Psoas muscle (tissue), 8 donors: ENCODE data around the gene TMEM213. TPM values are rescaled to one million over a fixed set of nuclear protein-coding genes. Genes with fewer than 3 reads are reported as not detected.

Source experiments
- ATAC-seq, 4 donors: fragments of 200-7000 bp; cut with Tn5 transposase; one replicate each; pipeline ENCODE4 v1.9.1; 2020; ENCODE audit warnings: moderate library complexity in 3 of 4, mild to moderate bottlenecking in 2 of 4
- DNase-seq, 2 donors: peaks; one replicate each; pipeline ENCODE4 v3.0.0-alpha.2; 2020
- H3K27ac ChIP-seq: fragments of 200-600 bp; one replicate; pipeline ENCODE4 v1.8.0; 2022
- H3K27me3 ChIP-seq, 3 donors: fragments of 200-600 bp in 1 of 3; one replicate each; pipeline versions ENCODE4 v1.6.1 to v1.8.0; 2013 to 2022; ENCODE audit warnings: low read length in 2 of 3, mild to moderate bottlenecking in 2 of 3, moderate library complexity in 1 of 3; ENCODE audit not compliant: insufficient read depth in 3 of 3
- H3K36me3 ChIP-seq, 2 donors: fragments of 200-600 bp in 1 of 2; one replicate each; pipeline versions ENCODE4 v1.6.1 to v1.8.0; 2013 to 2022; ENCODE audit warnings: low read depth in 1 of 2, mild to moderate bottlenecking in 1 of 2, moderate library complexity in 1 of 2; ENCODE audit not compliant: insufficient read depth in 1 of 2
- H3K4me1 ChIP-seq: fragments of 200-600 bp; one replicate; pipeline ENCODE4 v1.8.0; 2022
- H3K4me3 ChIP-seq: fragments of 200-600 bp; one replicate; pipeline ENCODE4 v1.8.0; 2022; ENCODE audit warnings: mild to moderate bottlenecking
- H3K9me3 ChIP-seq: fragments of 200-600 bp; one replicate; pipeline ENCODE4 v1.8.0; 2022
- whole genome bisulfite sequencing, 3 donors: extraction: QIAGEN DNeasy Blood & Tissue Kit; methylation state at CpG; one replicate each; pipeline versions ENCODE4 v1.1.6 to v1.1.7; 2013; 5-methylcytosine and 5-hydroxymethylcytosine counted together
- intact Hi-C, 2 donors: fragments of 100-400 bp; cut with DNase I; formaldehyde crosslinking; loops; one replicate each; pipeline versions ENCODE4 v1.11.0 to v1.14.2; 2022
- polyA plus RNA-seq, 3 donors: library from polyadenylated mRNA; stranded (reverse); fragments of 200-250 nt; gene quantifications; one replicate each; pipeline ENCODE4 v1.2.3, GENCODE V29; 2013
- total RNA-seq, 4 donors: library from RNA; stranded (reverse); fragmentation: NEBNext Ultra II Directional in 2 of 4; extraction: Animal tissue kit (Norgen Biotek cat#: 25700) in 2 of 4; gene quantifications; one replicate each; pipeline versions ENCODE4 v1.2.1 to v1.2.4, GENCODE V29; 2021 to 2023
- TF ChIP-seq, protein P1 (sequence below): fragments of 200-600 bp; IDR thresholded peaks from one replicate; pipeline ENCODE4 v1.8.0; 2022; ENCODE audit warnings: antibody characterized with exemption
- donor health status: healthy with polysubstance abuse.
- donor health status: DM: no; HTN: no; CAD: no; lungs with moderate emphysema.
- donor health status: Bipolar disorder and iron deficiency.
- donor health status: healthy.
- donor health status: DM: yes; HTN: yes; CAD: no.
- donor health status: DM: no; HTN: no; CAD: no.
- donor health status: DM: no; HTN: no; CAD: no.
- donor health status: DM: yes; HTN: yes; CAD: no.

Gene TMEM213
- total and polyA plus RNA-seq, 7 donors: not detected

DNA sequence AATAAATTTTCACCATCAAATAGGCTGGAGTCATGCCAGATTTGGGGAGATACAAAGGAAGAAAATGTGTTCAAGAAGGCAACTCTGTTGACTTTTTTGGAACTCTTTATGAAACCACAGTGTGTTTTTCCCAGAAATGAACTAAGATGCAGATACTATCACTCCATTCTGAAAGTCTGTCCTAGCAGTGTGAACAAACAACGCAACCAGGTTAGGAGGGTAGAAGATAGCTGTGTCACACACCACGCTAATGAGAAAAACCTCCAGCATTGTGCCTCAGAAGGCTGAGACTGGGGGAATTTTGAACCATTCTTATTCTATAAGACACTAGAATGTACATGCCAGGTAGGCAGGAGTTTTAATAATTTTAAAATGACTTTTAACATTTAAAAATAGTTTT, 16.2 kb downstream of the TMEM213 start:
- ATAC-seq (no peak), DNase-seq (no peak)
- TF ChIP-seq, protein P1, sequence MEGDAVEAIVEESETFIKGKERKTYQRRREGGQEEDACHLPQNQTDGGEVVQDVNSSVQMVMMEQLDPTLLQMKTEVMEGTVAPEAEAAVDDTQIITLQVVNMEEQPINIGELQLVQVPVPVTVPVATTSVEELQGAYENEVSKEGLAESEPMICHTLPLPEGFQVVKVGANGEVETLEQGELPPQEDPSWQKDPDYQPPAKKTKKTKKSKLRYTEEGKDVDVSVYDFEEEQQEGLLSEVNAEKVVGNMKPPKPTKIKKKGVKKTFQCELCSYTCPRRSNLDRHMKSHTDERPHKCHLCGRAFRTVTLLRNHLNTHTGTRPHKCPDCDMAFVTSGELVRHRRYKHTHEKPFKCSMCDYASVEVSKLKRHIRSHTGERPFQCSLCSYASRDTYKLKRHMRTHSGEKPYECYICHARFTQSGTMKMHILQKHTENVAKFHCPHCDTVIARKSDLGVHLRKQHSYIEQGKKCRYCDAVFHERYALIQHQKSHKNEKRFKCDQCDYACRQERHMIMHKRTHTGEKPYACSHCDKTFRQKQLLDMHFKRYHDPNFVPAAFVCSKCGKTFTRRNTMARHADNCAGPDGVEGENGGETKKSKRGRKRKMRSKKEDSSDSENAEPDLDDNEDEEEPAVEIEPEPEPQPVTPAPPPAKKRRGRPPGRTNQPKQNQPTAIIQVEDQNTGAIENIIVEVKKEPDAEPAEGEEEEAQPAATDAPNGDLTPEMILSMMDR: no peak
- Histone ChIP-seq H3K9me3 (no peaks in the 10 kb centered on the region), H3K36me3 (no peaks in the 10 kb centered on the region), H3K4me3 (no peak overlapping the region), H3K4me1 (no peaks in the 10 kb centered on the region), H3K27me3 (no peaks in the 10 kb centered on the region), H3K27ac (no peak overlapping the region)
- 81 to 95% (median 91%) methylated on average over 2 of the region's 2 CpGs for WGBS, 3 donors
- intact Hi-C loops: no loop called here

DNA sequence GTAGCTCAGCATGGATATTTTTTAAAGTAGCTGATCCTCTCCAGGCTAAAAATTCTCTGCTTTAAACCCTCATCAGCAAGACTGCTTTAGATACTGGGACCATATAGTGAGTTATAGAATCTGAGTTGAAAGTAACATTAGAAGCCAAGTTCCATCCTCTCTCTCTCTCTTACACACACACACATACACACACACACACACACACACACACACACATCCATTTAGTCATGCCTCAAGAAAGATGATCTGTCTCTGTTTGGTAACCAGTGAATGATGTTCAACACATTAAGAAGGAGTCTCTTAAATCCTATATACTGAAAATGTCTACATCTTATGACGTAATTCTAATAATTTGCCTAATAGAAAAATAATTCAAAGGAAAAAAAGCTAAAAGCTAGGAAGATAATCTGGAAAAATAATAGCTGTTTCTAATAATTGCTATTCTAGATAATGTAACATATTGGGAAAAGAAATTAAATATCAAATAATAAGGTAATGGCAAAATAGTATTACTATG, 17.1 kb downstream of the TMEM213 start:
- Histone ChIP-seq H3K9me3 (no peaks in the 10 kb centered on the region), H3K4me1 (no peaks in the 10 kb centered on the region), H3K36me3 (no peaks in the 10 kb centered on the region), H3K4me3 (no peak overlapping the region), H3K27ac (no peak overlapping the region), H3K27me3 (no peaks in the 10 kb centered on the region)
- no peak for ATAC-seq
- TF ChIP-seq, protein P1: no peak
- 73 to 80% (median 74%) methylated on average over 1 of the region's 1 CpG for WGBS, 3 donors
- DNase-seq: no peak
- intact Hi-C loops: no loop called here

DNA sequence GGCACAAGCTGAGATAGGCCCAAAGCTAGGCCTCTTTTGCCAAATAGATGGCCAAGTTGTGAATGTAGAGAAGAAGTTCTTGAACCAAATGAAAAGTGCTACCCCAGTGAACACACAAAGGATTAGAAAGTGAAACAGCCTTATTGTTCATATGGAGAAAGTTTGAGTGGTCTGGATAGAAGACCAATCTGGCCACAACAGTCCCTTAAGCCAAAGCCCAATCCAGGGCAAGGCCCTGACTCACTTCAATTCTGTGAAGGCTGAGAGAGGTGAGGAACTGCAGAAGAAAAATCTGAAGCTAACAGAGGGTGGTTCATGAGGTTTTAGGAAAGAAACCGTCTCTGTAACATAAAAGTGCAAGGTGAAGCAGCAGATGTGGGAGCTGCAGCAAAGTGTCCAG, 18.9 kb downstream of the TMEM213 start:
- intact Hi-C loops: no loop called here
- WGBS, 3 donors: 77 to 89% (median 83%) methylated on average over 1 of the region's 1 CpG

DNA sequence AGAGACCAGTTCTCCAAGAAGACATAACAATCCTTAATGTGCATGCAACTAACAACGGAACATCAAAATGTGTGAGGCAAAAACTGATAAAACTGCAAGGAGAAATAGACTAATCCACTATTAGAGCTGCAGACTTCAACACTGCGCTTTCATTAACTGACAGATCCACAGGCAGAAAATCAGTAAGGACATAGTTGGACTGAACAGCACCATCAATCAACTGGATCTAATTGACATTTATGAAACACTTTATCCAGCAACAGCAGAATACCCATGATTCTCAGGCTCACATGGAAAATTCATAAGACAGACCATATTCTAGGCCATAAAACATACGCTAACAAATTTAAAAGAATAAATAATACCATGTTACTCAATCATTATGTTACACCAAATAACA, 21.8 kb downstream of the TMEM213 start:
- Histone ChIP-seq H3K36me3 (no peaks in the 10 kb centered on the region), H3K9me3 (no peaks in the 10 kb centered on the region), H3K27ac (no peak overlapping the region), H3K27me3 (no peaks in the 10 kb centered on the region), H3K4me3 (no peak overlapping the region), H3K4me1 (no peaks in the 10 kb centered on the region)
- intact Hi-C loops: no loop called here
- 70 to 91% (median 78%) methylated on average over 3 of the region's 3 CpGs for WGBS, 3 donors
- TF ChIP-seq, protein P1: no peak
- no peak for DNase-seq
- no peak for ATAC-seq

More for the DNA sequence above, 18.9 kb downstream of the TMEM213 start:
- TF ChIP-seq, protein P1: no peak
- Histone ChIP-seq H3K4me1 (no peaks in the 10 kb centered on the region), H3K27ac (no peak overlapping the region), H3K36me3 (no peaks in the 10 kb centered on the region), H3K9me3 (no peaks in the 10 kb centered on the region), H3K27me3 (no peaks in the 10 kb centered on the region), H3K4me3 (no peak overlapping the region)
- DNase-seq: no peak
- ATAC-seq: no peak

DNA sequence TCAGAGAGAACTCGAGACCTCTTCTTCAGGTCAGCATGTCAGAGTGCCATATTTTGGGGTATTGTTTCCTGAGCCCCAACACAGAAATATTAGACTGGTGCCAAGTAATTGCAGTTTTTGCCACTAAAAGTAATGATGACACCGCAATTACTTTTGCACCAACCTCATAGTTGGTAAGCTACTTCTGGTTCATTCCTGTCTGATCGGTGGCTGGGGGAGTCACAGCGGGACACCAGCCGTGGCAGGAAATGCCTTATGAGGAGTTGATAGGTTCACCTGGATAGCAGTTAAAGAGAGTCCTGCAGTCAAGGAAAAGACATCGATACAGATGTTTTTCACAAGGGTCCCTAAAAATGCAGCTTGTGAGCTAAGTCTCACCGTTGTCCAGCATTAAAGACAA, 24.1 kb downstream of the TMEM213 start:
- intact Hi-C loops: no loop called here
- no peak for ATAC-seq

More for the DNA sequence above, 24.1 kb downstream of the TMEM213 start:
- WGBS, 3 donors: 87 to 89% (median 88%) methylated on average over 7 of the region's 7 CpGs
- TF ChIP-seq, protein P1: no peak
- Histone ChIP-seq H3K27ac (no peak overlapping the region), H3K4me1 (no peaks in the 10 kb centered on the region), H3K36me3 (no peaks in the 10 kb centered on the region), H3K27me3 (no peaks in the 10 kb centered on the region), H3K4me3 (no peak overlapping the region), H3K9me3 (no peaks in the 10 kb centered on the region)
- DNase-seq: no peak
